ENCODE measurements around the gene SND1. TPM values are rescaled to one million over a fixed set of nuclear protein-coding genes. Genes with fewer than 3 reads are reported as not detected.
A peak's percentile ranks its signal among the peaks of the same experiment; 100 is the strongest.

Gene SND1
- total RNA-seq, 1 donor from 2014 or later: 139 TPM

DNA sequence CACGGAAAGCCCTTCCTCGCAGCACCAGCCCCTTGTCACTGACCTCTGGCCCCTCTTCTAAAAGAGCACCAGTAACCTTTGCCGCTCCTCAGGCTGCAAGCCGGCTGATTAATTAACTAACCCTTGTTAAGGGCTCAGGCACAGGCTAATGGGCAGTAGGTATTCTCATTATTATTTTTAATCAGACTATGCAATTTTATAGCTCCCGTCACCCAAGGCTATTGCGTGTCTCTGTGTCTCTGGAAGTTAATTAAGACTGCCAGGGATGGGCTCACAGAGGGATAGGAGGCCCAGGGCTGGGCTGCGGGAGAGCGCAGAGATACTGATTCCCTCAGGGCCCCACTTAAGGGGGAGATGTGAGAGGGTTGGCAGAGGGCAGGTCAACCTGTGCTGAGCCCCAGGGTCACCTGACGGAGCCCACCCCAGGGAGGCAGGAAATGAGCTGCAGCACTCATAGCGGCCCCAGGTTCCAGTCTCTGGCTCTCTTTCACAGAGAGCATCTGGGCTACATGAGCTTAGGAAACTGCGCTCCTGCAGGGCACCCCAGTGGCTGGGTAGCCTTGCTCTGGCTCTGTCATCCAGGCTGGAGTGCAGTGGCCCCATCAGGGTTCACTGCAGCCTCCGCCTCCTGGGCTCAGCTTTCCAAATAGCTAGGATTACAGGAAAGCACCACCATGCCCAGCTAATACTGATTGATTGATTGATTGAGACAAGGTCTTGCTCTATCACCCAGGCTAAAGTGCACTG lies 471.5 kb downstream of the SND1 start:
- DNase-seq (ENCODE audit: low read depth in 2 of 2): no peak

DNA sequence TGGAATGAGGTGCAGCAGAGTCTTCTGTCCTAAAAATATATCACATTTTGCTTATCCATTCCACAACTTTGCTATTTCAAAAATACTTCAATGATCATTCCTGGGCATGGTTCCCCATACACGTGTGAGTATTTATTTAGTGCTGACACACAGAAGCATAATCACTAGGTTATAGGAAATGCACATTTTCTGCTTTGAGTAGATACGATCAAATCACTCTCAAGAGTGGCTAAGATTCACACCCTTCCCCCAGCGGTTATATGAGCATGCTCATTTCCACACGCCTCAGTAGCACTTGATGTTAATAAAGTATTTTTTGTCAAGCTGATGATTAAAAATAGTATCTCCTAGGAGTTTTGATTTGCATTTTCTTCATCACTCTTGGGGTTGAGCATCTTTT lies 472.8 kb downstream of the SND1 start:
- DNase-seq (ENCODE audit: low read depth in 2 of 2): peak in 1 of 2 donors; percentile 40

DNA sequence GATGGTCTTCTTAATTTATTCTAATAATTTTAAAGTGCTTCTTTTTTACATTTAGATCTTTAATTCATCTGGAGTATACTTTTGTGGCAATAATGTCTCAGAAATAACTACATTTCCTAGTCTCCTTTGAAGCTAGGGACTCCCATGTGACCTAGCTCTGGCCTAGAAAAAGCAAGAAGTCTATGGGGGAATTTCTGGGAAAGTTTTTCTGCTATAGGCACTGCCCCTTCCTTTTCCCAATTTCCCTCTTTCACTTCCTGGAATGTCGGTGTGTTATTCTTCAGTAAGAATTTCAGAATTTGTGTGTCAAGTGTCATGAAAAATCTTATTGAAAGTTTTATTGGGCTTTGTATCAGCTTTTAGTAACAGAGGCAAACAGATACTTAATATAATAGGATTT lies 473.8 kb downstream of the SND1 start:
- DNase-seq (ENCODE audit: low read depth in 2 of 2): no peak

- DNase-seq (ENCODE audit: low read depth in 2 of 2): no peak
Measured at GRCh38 chr7:128128401-128128800, 476.4 kb downstream of the SND1 start.

GRCh38 chr7:128129224-128129864 lies 477.4 kb downstream of the SND1 start:
- no peak for DNase-seq (ENCODE audit: low read depth in 2 of 2)

DNA sequence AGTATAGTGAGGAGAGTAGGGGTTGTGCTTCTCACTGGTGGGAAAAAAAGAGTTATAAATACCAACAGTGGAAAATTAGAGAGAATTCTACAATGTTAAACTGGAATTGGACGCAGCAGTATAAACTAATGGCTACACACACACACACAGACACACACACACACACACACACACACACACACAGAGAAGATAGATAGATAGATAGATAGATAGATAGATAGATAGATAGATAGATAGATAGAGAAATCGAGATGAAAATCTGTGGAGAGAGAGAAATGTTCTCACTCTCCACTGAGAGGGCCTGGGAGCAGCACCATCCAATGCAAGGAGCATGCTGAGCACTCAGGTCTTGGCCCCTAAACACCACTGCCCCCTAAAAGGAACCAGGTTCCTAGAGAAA lies 479.1 kb downstream of the SND1 start:
- no peak for DNase-seq (ENCODE audit: low read depth in 2 of 2)

DNA sequence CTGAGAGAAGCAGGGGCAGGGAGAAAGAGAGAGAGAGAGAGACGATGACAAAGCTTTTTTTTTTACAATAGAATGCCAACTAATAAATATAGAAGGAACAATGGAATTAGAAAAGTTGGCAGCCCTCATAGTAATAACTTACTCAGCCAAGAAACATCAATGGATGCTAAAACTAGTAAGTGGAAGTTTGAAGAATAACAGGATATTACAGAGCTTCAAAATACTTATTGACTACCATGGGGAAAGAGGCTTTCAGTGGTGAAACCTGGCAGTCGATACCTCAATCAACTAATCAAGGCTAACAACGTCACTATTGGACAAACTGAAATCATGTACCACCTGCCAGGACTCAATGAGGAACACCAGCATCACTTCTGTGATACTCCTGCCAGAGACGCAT lies 479.7 kb downstream of the SND1 start:
- DNase-seq (ENCODE audit: low read depth in 2 of 2): peak; percentile 79 to 92

DNA sequence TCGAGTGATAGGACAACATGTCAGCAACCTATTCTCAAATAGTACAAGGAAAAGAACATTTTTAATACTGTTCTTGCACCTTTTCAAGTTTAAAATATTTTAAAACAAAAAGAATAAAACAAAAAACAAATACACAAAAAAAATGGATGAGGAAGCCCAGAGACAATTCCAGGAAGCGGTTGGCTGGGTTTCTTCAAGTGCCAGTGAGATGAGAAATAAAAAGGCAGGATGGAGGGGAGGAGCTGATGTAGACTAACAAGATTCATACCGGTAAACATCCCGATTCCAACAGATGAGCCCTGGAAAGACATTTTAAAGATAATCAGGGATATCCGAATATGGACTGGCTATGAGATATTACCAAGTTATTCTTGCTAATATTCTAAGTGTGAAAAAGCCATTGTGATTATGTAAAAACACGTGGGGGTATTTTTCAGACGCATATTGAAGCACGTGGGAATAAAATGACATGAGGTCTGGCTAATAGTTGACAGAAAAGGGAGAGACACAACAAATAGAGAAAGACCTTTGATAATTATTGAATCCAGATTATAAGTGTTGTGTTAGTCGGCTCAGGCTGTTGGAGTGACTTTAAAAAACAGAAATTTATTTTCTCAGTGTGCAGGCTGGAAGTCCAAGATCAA lies 480.6 kb downstream of the SND1 start:
- peak in 1 of 2 donors; percentile 84 for DNase-seq (ENCODE audit: low read depth in 2 of 2)

- DNase-seq (ENCODE audit: low read depth in 2 of 2): no peak
Measured at GRCh38 chr7:128135159-128135514, 483.1 kb downstream of the SND1 start.

DNA sequence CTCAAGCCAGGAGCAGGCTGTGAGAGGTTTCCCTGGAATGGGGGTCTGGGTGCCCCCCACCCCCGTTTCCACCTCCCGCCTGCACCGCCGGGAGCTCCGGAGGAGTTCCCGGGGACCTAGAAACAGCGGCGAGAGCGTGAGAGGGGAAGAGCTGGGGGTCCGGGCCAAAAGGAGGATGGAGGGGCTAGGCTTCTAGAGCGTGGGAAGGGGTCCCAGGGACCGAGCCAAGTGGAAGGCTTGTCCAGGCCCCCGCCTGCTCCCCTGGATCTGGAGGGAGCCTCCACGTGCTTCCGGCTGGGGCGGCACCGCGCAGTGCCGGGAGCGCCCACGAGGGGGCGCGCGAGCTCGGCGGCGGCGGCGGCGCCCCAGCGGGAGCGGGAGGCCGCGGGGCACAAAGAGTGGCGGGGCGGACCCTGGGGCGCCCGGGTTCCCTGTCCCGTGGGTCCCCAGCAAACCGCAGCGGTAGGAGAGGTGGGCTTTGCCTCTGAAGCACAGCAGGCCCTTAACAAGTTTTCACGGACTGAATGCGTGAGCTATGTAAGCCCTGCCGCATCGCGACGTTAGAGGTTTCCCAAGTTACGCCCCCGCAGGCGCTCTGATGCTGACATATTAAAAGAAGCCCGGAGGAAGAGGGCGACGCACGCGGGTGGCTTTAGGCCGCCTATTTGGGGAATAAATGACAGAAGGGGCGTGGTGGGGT lies 483.7 kb downstream of the SND1 start:
- DNase-seq (ENCODE audit: low read depth in 2 of 2): peak in 1 of 2 donors; percentile 58

DNA sequence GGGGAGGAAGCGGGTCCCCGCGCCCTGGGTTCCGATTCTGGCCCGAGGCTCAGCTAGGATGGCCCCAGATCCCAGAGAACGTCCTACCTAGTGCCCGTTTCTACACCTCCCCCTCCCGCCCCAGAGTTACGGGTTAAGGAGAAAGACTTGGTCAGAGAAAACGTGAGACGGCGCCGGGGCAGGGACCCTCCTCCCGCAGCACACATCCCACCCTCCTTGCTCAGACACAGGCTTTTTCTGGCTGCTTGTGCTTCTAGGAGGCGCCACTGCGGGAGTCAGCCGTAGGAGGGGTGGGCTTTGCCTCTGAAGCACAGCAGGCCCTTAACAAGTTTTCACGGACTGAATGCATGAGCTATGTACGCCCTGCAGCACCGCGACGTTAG lies 484.2 kb downstream of the SND1 start:
- no peak for DNase-seq (ENCODE audit: low read depth in 2 of 2)

DNA sequence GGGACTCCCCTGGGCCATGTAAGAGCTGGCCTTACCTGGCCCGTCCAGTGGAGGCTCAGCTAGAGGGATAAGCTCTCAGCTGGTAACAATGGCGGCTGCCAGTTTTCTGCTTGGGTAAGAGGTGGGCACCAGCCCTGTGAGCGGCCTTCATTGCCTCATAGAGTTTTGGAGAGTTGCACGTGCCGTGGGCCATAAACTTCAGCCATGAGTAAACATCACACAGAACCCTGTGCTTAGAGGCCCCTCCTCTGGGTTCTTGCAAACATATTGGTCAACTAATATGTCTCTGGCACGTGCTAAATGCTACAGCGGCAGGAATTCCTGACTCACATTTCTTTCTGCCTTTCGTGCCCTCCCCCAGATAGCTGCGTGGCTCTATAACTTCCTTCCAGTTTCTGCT lies 485.2 kb downstream of the SND1 start:
- DNase-seq (ENCODE audit: low read depth in 2 of 2): peak in 1 of 2 donors; percentile 66

- DNase-seq (ENCODE audit: low read depth in 2 of 2): no peak
Measured at GRCh38 chr7:128139406-128139805, 487.4 kb downstream of the SND1 start.

DNA sequence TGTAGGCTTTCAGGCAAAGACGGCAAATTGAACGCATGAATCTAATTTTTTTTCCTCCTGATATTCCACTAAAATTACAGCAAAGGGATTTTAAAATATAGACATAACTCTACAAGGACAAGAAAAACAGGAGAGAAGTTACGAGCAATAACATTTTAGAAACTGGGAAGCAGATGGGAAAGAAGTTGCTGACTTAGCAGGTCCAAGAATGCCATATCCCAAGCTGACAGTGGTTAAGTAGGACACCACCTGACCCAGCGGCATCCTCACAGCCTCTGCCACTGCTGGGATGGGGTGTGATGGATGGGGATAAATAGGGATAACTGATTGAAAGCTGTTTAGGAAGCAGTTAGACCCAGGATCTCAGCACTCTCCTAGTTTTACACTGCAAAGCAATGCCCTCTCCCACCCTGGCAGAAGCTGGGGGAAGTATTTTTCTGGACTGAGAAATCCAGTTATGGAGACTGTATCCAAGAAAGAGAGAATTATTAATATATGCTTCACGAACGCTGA lies 489.7 kb downstream of the SND1 start:
- DNase-seq (ENCODE audit: low read depth in 2 of 2): no peak

Other genes with a start within 250 kb of the SND1 start
- gene GCC1, start 66.6 kb upstream of the SND1 start, total RNA-seq: 15.5 and 18.5 TPM in 2 replicates
- gene ARF5, start 63.8 kb upstream of the SND1 start, total RNA-seq: 170 and 179 TPM in 2 replicates
- gene FSCN3, start 58.5 kb upstream of the SND1 start, total RNA-seq: 0.51 and 0.64 TPM in 2 replicates
- not detected in 2 replicates for gene PAX4, start 34.1 kb upstream of the SND1 start, total RNA-seq

Measured in dermis microvascular lymphatic vessel endothelial cell (primary cell).